ENCODE results near the gene SIGLECL1.

SIGLECL1 gene

DNA sequence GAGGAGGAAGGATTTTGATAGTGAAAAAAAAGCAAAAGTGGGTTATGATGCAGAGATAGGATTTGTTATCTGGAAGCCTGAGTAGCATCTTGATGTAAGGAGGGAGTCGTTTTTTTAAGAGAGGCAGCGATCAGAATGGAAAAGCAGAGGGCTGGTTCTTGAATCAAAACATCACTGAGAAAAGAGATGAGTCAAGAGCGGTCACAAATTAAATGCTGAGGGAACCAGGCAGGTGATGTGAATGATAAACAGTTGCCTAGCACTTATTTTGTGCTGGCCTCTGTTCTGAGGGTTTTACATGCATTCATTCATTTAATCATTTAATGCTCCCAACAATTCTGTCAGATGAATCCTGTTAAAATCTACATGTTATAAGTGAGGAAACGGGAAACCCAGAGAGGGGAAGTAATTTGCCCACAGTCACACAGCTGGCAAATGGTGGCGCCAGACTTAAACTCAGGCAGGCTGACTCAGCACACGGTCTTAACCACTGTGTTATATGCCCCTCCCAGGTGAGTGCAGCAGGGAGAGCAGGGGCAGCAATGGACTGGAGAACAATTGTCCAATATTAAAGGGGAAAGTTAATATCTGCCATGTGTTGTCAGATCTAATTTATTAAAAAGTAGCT lies 21.4 kb downstream of the SIGLECL1 start:
- TF ChIP-seq CTCF (conservative IDR thresholded peaks at IDR 0.05): no peak
- H3K27ac ChIP-seq: no peak overlapping the region

DNA sequence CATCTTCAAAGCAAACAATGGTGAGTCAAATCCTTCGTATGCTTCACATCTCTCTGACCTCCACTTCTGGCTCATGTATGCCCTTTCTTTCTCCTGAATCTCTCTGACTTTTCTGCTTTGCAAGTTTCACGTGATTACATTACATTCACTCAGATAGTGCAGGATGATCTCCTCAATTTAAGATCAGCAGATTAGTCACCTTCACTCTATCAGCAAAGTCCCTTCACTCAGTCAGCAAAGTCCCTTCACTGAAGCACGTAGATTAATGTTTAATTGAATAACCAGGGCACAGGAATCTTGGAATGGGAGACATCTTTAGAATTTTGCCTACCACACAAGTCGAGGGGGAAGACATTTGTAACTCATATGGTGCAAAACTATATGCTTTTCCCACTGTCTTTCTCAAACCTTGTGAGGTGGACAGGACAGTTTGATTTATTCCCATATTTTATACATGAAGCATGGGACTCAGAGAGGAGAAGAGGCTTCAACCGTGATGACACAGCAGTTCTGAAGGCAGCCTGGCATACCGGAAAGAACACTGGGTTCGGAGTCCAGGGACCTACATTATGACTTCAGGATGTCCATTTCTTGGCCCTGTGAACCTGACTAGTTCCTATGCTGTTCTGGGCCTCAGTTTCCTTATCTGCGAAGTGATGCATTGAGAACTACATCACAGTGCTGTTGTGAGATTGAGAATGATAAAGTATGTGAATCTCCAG lies 23.3 kb downstream of the SIGLECL1 start:
- no peak for TF ChIP-seq CTCF (conservative IDR thresholded peaks at IDR 0.05)
- H3K27ac ChIP-seq: no peak overlapping the region

- H3K27ac ChIP-seq: no peak overlapping the region
- TF ChIP-seq CTCF (conservative IDR thresholded peaks at IDR 0.05): no peak
These were observed 26.2 kb downstream of the SIGLECL1 start for GRCh38 chr19:51277112-51277511.

GRCh38 chr19:51282335-51282734 lies 31.5 kb downstream of the SIGLECL1 start:
- H3K27ac ChIP-seq: no peak overlapping the region
- no peak for TF ChIP-seq CTCF (conservative IDR thresholded peaks at IDR 0.05)

DNA sequence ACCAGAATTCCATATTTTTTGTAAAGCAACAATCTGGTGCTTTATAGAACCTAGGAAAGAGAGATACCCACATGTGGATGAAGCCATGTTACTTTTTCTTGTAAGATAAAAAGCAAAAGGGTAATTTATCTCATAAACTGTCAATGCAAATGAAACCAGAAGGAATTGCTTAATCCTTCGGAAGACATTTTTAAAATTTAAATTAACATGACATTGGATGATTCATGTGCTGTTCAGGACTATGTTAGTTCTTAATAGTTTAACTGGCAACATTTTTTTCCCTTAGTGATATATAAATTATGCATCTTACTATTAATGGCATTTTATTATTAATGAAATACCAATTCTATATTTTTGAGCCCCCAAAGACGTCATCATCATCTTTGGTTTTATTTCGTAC lies 34.8 kb downstream of the SIGLECL1 start:
- H3K27ac ChIP-seq: no peak overlapping the region
- TF ChIP-seq CTCF (conservative IDR thresholded peaks at IDR 0.05): no peak

- H3K27ac ChIP-seq: no peak overlapping the region
- TF ChIP-seq CTCF (conservative IDR thresholded peaks at IDR 0.05): no peak
These were observed 38.8 kb downstream of the SIGLECL1 start for GRCh38 chr19:51289635-51290034.

- no peak overlapping the region for H3K27ac ChIP-seq
- no peak for TF ChIP-seq CTCF (conservative IDR thresholded peaks at IDR 0.05)
These were observed 42.1 kb downstream of the SIGLECL1 start for GRCh38 chr19:51292971-51293370.
